CD4-positive, alpha-beta T cell treated with Interleukin-17A for 1 hour (primary cell): Measurements from ENCODE around the gene CADPS.

ENCODE experiments used
- DNase-seq: peaks from one replicate; pipeline ENCODE4 v3.0.0-alpha.2; 2020

CADPS gene

GRCh38 chr3:62405135-62405534 is 470.1 kb downstream of the CADPS start:
- DNase-seq = no peak

GRCh38 chr3:62404321-62404720 is 470.9 kb downstream of the CADPS start:
- no peak for DNase-seq

- no peak for DNase-seq
These were observed 471.5 kb downstream of the CADPS start for GRCh38 chr3:62403765-62404164.

- DNase-seq = no peak
These were observed 482.5 kb downstream of the CADPS start for GRCh38 chr3:62392626-62393292.

- DNase-seq = no peak
These were observed 488.0 kb downstream of the CADPS start for GRCh38 chr3:62387251-62387650.

GRCh38 chr3:62379321-62379798 is 495.9 kb downstream of the CADPS start:
- no peak for DNase-seq

GRCh38 chr3:62378921-62379320 is 496.3 kb downstream of the CADPS start:
- no peak for DNase-seq

GRCh38 chr3:62378311-62378789 is 496.9 kb downstream of the CADPS start:
- DNase-seq = no peak

- DNase-seq = no peak
These were observed 498.0 kb downstream of the CADPS start for GRCh38 chr3:62376906-62377877.

GRCh38 chr3:62376454-62376720 is 498.8 kb downstream of the CADPS start:
- DNase-seq = no peak

GRCh38 chr3:62375655-62376453 is 499.4 kb downstream of the CADPS start:
- no peak for DNase-seq

GRCh38 chr3:62374341-62375218 is 500.6 kb downstream of the CADPS start:
- DNase-seq = no peak

- DNase-seq = no peak
These were observed 501.4 kb downstream of the CADPS start for GRCh38 chr3:62373714-62374333.

- no peak for DNase-seq
These were observed 502.0 kb downstream of the CADPS start, which contains the start of gene FEZF2 for GRCh38 chr3:62373215-62373614. TSS of gene FEZF2 (minus strand) at chr3:62373550. CDS start at chr3:62372868, 682 bp downstream.

GRCh38 chr3:62372621-62373041 is 502.6 kb downstream of the CADPS start:
- DNase-seq = no peak

- DNase-seq = no peak
These were observed 503.3 kb downstream of the CADPS start for GRCh38 chr3:62371720-62372591.

- no peak for DNase-seq
These were observed 504.1 kb downstream of the CADPS start for GRCh38 chr3:62370858-62371719.

GRCh38 chr3:62370112-62370857 is 504.9 kb downstream of the CADPS start:
- DNase-seq = no peak

GRCh38 chr3:62369476-62369743 is 505.8 kb downstream of the CADPS start:
- no peak for DNase-seq
